Activated CD4-positive, alpha-beta T cell treated with anti-CD3 and anti-CD28 coated beads, Interleukin-2, amount 10 ng/mL, durations not matched to agents 7 days and 5 days (primary cell): ENCODE measurements around the gene TMEM270. TPM values are rescaled to one million over a fixed set of nuclear protein-coding genes. Genes with fewer than 3 reads are reported as not detected.

Experiments used
- CTCF ChIA-PET: fragments of 350-600 bp; sonication (Branson Sonifier 250); formaldehyde crosslinking; loops from one replicate; lab custom pipeline; 2021; ENCODE audit warnings: antibody characterized with exemption; lab: Charles Lee
- POLR2A ChIA-PET: fragments of 350-600 bp; sonication (Branson Sonifier 250); formaldehyde crosslinking; loops from one replicate; lab custom pipeline; 2021; ENCODE audit warnings: antibody characterized with exemption; lab: Charles Lee
- DNase-seq: peaks from one replicate; pipeline ENCODE4 v3.0.0-alpha.2; 2020
- H3K27ac Mint-ChIP-seq: one replicate; pipeline ENCODE4 v1.8.0; 2021; ENCODE audit warnings: mild to moderate bottlenecking, moderate library complexity, mixed read lengths
- H3K27me3 Mint-ChIP-seq: one replicate; pipeline ENCODE4 v1.8.0; 2021; ENCODE audit warnings: mixed read lengths
- H3K36me3 Mint-ChIP-seq: one replicate; pipeline ENCODE4 v1.8.0; 2021; ENCODE audit warnings: low read depth, mixed read lengths
- H3K4me1 Mint-ChIP-seq: one replicate; pipeline ENCODE4 v1.8.0; 2021; ENCODE audit warnings: mixed read lengths
- H3K4me3 Mint-ChIP-seq: one replicate; pipeline ENCODE4 v1.8.0; 2021; ENCODE audit warnings: mild to moderate bottlenecking, moderate library complexity, mixed read lengths
- H3K9me3 Mint-ChIP-seq: one replicate; pipeline ENCODE4 v1.8.0; 2021; ENCODE audit warnings: mixed read lengths
- total RNA-seq, 2 experiments: library from RNA; stranded (reverse); gene quantifications; one replicate each; pipeline ENCODE4 v1.2.3, GENCODE V29; 2021

Gene TMEM270
- total RNA-seq, 2 experiments from 2014 or later = not detected

DNA sequence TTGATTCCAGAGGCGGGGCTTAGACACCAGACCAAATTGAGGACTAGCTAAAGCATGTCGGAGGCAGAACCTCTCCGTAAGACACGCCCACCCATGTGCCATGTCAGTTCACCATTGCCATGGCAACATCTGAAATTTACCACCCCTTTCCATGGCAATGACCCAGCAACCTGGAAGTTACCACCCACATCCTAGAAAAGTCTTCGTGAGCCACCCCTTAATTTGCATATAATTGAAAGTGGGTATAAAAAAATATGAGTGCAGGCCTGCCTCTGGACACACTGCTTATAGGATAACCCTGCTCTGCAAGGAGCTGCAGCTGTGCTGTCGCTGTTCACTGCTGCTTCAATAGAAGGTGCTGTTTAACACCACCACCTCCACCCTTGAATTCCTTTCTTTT, 28.0 kb downstream of the TMEM270 start:
- POLR2A ChIA-PET = no interaction called here
- H3K36me3 Mint-ChIP-seq = no peaks in the 10 kb centered on the region
- no peak overlapping the region for H3K4me3 Mint-ChIP-seq
- no peak for DNase-seq
- peaks cover 5% of the 10 kb centered on the region for H3K4me1 Mint-ChIP-seq
- no peaks in the 10 kb centered on the region for H3K9me3 Mint-ChIP-seq
- peaks cover 21% of the 10 kb centered on the region for H3K27me3 Mint-ChIP-seq
- no peak overlapping the region for H3K27ac Mint-ChIP-seq
- CTCF ChIA-PET = interaction anchor here (0.6 kb wide), 3 partner anchors 21 to 582 kb away, joined by 3 to 4 read pairs (median 3); no protein-coding TSS in a partner anchor

DNA sequence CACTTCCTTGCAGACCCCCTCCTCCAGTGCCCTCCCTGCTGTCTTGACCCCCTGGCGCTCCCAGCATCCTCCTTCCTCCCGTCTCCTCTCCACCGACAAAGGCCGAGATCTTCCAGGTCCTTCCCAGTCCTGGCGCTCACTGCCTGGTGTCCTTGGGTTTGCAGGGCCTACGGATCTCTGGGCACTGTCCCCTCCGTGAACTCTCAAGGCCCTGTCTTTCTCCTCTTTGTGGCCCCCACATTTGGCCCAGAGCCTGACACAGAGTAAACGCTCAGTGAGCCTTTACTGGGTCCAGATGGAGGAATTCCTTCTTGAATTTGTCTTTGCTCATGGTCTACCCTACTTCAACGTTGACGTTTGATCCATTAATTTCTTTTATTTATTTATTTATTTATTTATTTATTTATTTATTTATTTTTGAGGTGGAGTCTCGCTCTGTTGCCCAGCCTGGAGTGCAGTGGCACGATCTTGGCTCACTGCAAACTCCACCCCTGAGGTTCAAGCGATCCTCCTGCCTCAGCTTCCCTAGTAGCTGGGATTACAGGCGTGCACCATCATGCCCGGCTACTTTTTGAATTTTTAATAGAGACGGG, 29.7 kb downstream of the TMEM270 start:
- no peak overlapping the region for H3K27ac Mint-ChIP-seq
- POLR2A ChIA-PET = no interaction called here
- CTCF ChIA-PET = interaction anchor here (1.2 kb wide), 1 partner anchor 24 kb away, joined by 3 read pairs; no protein-coding TSS in a partner anchor
- H3K36me3 Mint-ChIP-seq = no peaks in the 10 kb centered on the region
- H3K4me3 Mint-ChIP-seq = no peak overlapping the region
- peaks cover 19% of the 10 kb centered on the region for H3K27me3 Mint-ChIP-seq
- DNase-seq = no peak
- H3K9me3 Mint-ChIP-seq = no peaks in the 10 kb centered on the region
- H3K4me1 Mint-ChIP-seq = peaks cover 5% of the 10 kb centered on the region

DNA sequence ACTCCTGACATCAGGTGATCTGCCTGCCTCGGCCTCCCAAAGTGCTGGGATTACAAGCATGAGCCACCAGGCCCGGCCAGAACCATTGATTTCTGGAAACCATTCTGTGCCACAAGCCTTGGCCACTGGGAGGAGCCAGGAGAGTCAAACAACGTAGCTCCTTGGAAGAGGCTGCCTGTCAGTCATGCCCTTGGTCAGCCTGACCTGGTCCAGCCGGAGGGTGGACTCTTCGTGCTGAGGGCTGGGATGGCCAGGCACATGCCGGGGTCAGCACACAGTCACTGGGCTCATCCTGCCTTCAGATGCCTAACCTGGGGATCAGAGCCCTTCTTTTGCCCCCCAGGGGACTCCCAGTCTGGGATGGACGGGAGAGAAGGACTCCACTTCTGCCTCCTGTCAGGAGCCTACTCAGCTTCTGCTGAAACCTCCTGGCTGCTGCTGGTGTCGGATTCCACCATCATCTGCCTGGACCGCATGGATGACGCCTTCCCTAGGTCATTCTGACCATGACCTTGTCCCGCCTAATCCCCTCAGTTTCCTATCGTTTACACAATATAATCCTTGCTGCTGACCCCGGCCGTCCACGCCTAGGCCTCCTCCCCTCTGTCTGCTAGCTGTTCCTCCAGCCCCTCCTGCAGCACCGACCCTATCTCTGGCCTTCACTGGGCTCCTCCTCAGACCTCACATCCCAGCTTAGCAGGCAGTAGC, 30.4 kb downstream of the TMEM270 start:
- H3K4me1 Mint-ChIP-seq = peaks cover 5% of the 10 kb centered on the region
- H3K9me3 Mint-ChIP-seq = no peaks in the 10 kb centered on the region
- H3K36me3 Mint-ChIP-seq = no peaks in the 10 kb centered on the region
- H3K27me3 Mint-ChIP-seq = peaks cover 13% of the 10 kb centered on the region
- CTCF ChIA-PET = interaction anchor here (1.2 kb wide), 1 partner anchor 25 kb away, joined by 3 read pairs; no protein-coding TSS in a partner anchor
- no peak overlapping the region for H3K4me3 Mint-ChIP-seq
- H3K27ac Mint-ChIP-seq = no peak overlapping the region
- no peak for DNase-seq
- POLR2A ChIA-PET = no interaction called here

GRCh38 chr7:73892003-73892999, 31.3 kb downstream of the TMEM270 start:
- peaks cover 5% of the 10 kb centered on the region for H3K4me1 Mint-ChIP-seq
- DNase-seq = no peak
- peaks cover 6% of the 10 kb centered on the region for H3K27me3 Mint-ChIP-seq
- H3K27ac Mint-ChIP-seq = no peak overlapping the region
- H3K36me3 Mint-ChIP-seq = no peaks in the 10 kb centered on the region
- POLR2A ChIA-PET = no interaction called here
- no peak overlapping the region for H3K4me3 Mint-ChIP-seq
- no peaks in the 10 kb centered on the region for H3K9me3 Mint-ChIP-seq
- CTCF ChIA-PET = interaction anchor here (1.2 kb wide), 1 partner anchor 26 kb away, joined by 3 read pairs; no protein-coding TSS in a partner anchor

DNA sequence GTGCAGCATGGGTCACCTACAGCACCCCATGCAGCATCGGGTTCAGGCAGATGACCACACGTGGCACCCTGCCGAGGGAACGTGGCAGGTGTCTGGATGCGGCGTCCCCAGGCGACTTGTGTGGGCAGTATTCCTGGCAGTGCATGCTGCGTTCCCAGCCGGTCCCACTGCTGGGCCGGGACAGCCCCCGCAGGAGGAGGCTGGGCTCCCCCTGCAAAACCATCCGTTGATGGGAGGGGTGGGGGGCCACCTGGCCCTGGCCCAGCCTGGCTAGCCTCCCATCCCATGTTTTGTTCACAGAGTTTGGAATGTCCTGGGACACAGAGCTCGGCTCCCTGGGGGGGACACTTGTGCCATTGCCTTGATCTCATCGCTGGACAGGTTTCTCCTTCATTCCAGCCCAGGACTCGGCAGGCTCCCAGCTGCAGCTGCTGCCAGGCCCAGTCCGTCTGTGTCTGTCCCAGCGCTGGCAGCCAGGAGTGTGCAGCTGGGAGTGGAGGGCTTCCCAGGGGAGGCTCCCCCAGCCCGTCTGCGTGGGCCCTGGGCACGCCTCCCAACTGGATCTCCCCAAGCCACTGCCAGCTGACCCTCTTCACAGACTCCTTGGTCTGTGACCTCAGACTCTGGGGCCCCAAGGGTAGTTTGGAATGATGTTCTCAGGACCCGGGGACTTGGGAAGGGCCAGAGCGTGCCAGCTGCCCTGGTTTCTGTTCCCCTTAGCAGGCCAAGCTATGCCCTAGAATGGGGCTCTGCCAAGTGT, 32.6 kb downstream of the TMEM270 start:
- DNase-seq = no peak
- Mint-ChIP-seq H3K4me3 (no peak overlapping the region), H3K4me1 (peaks cover 5% of the 10 kb centered on the region), H3K9me3 (no peaks in the 10 kb centered on the region), H3K27me3 (peaks cover 2% of the 10 kb centered on the region), H3K27ac (no peak overlapping the region), H3K36me3 (no peaks in the 10 kb centered on the region)
- POLR2A ChIA-PET = no interaction called here
- CTCF ChIA-PET = interaction anchor here (0.6 to 1.0 kb wide), 2 partner anchors 20 to 89 kb away, joined by 3 read pairs; no protein-coding TSS in a partner anchor

DNA sequence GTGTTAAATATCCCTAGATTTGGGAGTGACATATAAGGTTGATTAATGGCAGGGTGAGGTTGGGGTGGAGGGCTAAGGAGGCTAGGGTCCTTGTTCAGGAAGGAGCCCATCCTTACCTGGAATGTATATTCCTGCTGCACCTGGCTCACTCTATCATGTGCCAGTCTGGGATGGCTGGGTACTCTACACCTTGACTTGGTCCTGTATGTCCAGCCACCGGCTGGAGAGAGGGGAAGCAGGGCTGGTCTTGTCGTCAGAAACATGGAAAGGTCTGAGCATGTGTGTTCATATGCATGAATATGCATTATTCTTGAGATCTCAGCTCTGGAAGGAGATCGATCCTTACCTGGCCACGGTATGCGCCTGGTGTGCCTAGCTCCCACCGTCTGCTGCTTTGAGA, 33.2 kb downstream of the TMEM270 start:
- no peak overlapping the region for H3K4me3 Mint-ChIP-seq
- no peaks in the 10 kb centered on the region for H3K36me3 Mint-ChIP-seq
- peaks cover 2% of the 10 kb centered on the region for H3K27me3 Mint-ChIP-seq
- POLR2A ChIA-PET = no interaction called here
- H3K27ac Mint-ChIP-seq = no peak overlapping the region
- no peak for DNase-seq
- CTCF ChIA-PET = interaction anchor here (1.0 kb wide), 1 partner anchor 88 kb away, joined by 3 read pairs; no protein-coding TSS in a partner anchor
- peaks cover 5% of the 10 kb centered on the region for H3K4me1 Mint-ChIP-seq
- H3K9me3 Mint-ChIP-seq = no peaks in the 10 kb centered on the region

- no peak overlapping the region for H3K4me3 Mint-ChIP-seq
- H3K27me3 Mint-ChIP-seq = peaks cover 2% of the 10 kb centered on the region
- CTCF ChIA-PET = interaction anchor here (1.0 kb wide), 1 partner anchor 87 kb away, joined by 3 read pairs; no protein-coding TSS in a partner anchor
- no peaks in the 10 kb centered on the region for H3K9me3 Mint-ChIP-seq
- DNase-seq = no peak
- H3K36me3 Mint-ChIP-seq = no peaks in the 10 kb centered on the region
- H3K4me1 Mint-ChIP-seq = peaks cover 5% of the 10 kb centered on the region
- POLR2A ChIA-PET = no interaction called here
- no peak overlapping the region for H3K27ac Mint-ChIP-seq
Observed at GRCh38 chr7:73894733-73895551, 34.0 kb downstream of the TMEM270 start.

DNA sequence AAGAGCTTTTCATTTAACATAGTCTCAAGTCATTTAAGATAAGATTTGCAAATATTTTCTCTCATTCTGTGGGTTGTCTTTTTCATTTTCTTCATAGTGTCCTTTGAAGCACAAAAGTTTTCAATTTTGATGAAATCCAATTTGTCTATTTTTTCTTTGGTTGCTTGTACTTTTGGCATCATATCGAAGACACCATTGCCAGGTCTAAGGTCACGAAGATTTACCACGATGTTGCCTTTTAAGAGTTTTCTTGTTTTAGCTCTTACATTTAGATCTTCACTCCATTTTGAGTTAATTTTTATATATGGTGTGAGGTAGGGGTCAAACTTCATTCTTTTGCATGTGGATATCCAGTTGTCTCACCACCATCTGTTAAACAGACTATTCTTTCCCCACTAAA, 34.7 kb downstream of the TMEM270 start:
- CTCF ChIA-PET = no interaction called here
- Mint-ChIP-seq H3K9me3 (no peaks in the 10 kb centered on the region), H3K27ac (no peak overlapping the region), H3K36me3 (no peaks in the 10 kb centered on the region), H3K4me1 (peaks cover under 1% of the 10 kb centered on the region), H3K27me3 (peaks cover 2% of the 10 kb centered on the region), H3K4me3 (no peak overlapping the region)
- DNase-seq = no peak
- POLR2A ChIA-PET = no interaction called here

GRCh38 chr7:73896454-73896853, 35.5 kb downstream of the TMEM270 start:
- peaks cover 2% of the 10 kb centered on the region for H3K27me3 Mint-ChIP-seq
- no peaks in the 10 kb centered on the region for H3K9me3 Mint-ChIP-seq
- no peak for DNase-seq
- ChIA-PET CTCF (interaction anchor here (0.7 kb wide), 1 partner anchor 20 kb away, joined by 3 read pairs; no protein-coding TSS in a partner anchor), POLR2A (no interaction called here)
- H3K4me1 Mint-ChIP-seq = no peaks in the 10 kb centered on the region
- H3K4me3 Mint-ChIP-seq = no peak overlapping the region
- no peaks in the 10 kb centered on the region for H3K36me3 Mint-ChIP-seq
- H3K27ac Mint-ChIP-seq = no peak overlapping the region

GRCh38 chr7:73899731-73900142, 38.8 kb downstream of the TMEM270 start:
- H3K4me3 Mint-ChIP-seq = no peak overlapping the region
- no peak overlapping the region for H3K27ac Mint-ChIP-seq
- H3K4me1 Mint-ChIP-seq = no peaks in the 10 kb centered on the region
- no peaks in the 10 kb centered on the region for H3K9me3 Mint-ChIP-seq
- no peaks in the 10 kb centered on the region for H3K36me3 Mint-ChIP-seq
- POLR2A ChIA-PET = no interaction called here
- no peak for DNase-seq
- CTCF ChIA-PET = no interaction called here
- H3K27me3 Mint-ChIP-seq = peaks cover 2% of the 10 kb centered on the region

DNA sequence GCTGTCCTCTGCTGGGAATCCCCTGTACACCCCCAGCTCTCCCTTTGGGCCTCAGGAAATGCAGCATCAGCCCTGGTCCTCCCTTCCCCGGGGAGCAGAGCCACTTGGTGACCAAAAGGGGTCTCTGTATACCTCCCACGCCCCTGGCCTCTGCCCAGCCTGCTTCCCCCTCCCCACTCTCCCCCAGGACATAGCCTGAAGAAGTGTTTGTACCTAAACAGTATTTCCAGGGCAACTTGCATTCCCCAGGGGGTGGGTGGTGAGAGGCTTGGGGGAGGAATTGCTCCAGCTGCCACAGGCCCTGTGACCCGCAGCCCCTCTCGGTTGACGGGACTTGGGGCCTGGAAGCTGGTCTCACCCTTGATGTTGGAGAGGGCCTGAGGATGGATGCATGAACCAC, 39.3 kb downstream of the TMEM270 start:
- Mint-ChIP-seq H3K4me3 (no peak overlapping the region), H3K27me3 (peaks cover 2% of the 10 kb centered on the region), H3K4me1 (no peaks in the 10 kb centered on the region), H3K27ac (no peak overlapping the region), H3K36me3 (no peaks in the 10 kb centered on the region), H3K9me3 (no peaks in the 10 kb centered on the region)
- POLR2A ChIA-PET = no interaction called here
- DNase-seq = no peak
- CTCF ChIA-PET = no interaction called here
